ENCODE results near the gene SORCS1.

- TF ChIP-seq, protein P1, sequence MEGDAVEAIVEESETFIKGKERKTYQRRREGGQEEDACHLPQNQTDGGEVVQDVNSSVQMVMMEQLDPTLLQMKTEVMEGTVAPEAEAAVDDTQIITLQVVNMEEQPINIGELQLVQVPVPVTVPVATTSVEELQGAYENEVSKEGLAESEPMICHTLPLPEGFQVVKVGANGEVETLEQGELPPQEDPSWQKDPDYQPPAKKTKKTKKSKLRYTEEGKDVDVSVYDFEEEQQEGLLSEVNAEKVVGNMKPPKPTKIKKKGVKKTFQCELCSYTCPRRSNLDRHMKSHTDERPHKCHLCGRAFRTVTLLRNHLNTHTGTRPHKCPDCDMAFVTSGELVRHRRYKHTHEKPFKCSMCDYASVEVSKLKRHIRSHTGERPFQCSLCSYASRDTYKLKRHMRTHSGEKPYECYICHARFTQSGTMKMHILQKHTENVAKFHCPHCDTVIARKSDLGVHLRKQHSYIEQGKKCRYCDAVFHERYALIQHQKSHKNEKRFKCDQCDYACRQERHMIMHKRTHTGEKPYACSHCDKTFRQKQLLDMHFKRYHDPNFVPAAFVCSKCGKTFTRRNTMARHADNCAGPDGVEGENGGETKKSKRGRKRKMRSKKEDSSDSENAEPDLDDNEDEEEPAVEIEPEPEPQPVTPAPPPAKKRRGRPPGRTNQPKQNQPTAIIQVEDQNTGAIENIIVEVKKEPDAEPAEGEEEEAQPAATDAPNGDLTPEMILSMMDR (IDR thresholded peaks at IDR 0.05): no peak
- no peak for TF ChIP-seq POLR2A (IDR thresholded peaks at IDR 0.05)
These were observed 361.6 kb downstream of the SORCS1 start for GRCh38 chr10:106802949-106803348.
